Measurements from ENCODE around the gene LRP1.

Gene LRP1

GRCh38 chr12:57227315-57228115 lies 99.2 kb downstream of the LRP1 start:
- DNase-seq, result peak in 1 of 3 experiments; percentile 72

GRCh38 chr12:57229046-57229633 lies 100.9 kb downstream of the LRP1 start:
- DNase-seq, result no peak

- DNase-seq, result peak; percentile 95 to 99 (median 99)
Observed at GRCh38 chr12:57229634-57230380, 101.5 kb downstream of the LRP1 start, which contains the start of gene SHMT2. Gene SHMT2 (plus strand): TSS chr12:57229711. CDS start chr12:57229779, 68 bp downstream.

GRCh38 chr12:57230381-57231155 lies 102.3 kb downstream of the LRP1 start:
- no peak for DNase-seq

- DNase-seq, result no peak
Observed at GRCh38 chr12:57231276-57232021, 103.2 kb downstream of the LRP1 start.

- DNase-seq, result no peak
Observed at GRCh38 chr12:57232156-57232756, 104.0 kb downstream of the LRP1 start.

GRCh38 chr12:57233357-57234232 lies 105.3 kb downstream of the LRP1 start:
- DNase-seq, result no peak

GRCh38 chr12:57234233-57234570 lies 105.9 kb downstream of the LRP1 start:
- no peak for DNase-seq

GRCh38 chr12:57234571-57235016 lies 106.3 kb downstream of the LRP1 start:
- no peak for DNase-seq

DNA sequence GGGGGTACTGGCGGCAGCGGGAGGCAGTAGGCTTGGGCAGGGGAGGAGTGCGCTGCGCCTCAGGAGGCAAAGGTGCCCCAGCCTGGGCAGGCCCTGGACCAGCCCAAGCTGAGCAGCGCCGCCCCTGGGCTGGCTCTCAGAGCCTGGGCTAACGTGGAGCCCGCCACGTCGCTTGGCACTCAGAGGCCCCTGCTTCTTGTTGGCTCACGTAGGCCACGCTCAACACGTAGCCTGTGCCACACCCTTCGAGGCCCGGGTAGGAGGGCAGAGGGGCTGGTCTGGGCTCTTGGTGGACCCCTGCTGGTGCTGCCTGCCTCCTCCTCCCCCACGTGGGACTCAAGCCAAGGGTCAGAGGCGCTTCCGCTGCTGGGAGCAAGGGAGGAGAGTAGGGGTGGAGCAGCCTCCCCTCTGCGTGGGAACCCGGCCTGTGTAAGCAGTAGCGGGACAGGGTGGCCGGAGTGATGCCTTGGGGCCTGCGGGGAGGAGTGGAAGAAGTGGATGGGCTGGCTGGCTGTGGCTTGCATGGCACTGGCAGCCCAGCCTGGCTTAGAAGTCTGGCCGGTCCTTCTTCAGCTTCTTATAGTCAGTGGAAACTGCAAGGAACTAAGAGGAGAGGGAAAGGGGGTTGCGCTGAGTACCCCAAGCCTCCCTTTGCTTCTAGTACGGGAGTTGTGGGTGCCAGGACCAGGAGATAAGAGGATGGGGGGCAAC lies 106.9 kb downstream of the LRP1 start:
- DNase-seq, result peak; percentile 11 to 43 (median 40)

DNA sequence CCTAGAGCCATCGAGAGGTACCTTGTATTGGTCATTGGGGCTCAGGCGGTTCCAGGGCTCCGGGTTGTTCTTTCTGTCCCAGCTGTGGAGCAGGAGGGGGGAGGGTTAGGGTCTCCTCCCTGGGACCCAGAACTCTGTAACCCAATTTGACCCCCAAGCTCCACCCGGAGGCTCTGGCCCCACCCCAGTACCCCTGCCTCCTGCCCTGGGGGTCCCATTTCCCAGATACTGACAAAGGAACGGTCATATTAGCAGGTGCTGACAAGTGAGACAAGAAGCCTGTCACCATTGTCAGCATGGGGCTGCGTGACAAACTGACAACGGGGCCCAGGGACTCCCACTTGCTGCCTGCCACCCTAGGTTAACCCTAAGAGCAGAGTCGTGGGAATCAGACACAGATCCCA lies 107.4 kb downstream of the LRP1 start:
- DNase-seq, result no peak

GRCh38 chr12:57236201-57236924 lies 108.1 kb downstream of the LRP1 start:
- no peak for DNase-seq

DNA sequence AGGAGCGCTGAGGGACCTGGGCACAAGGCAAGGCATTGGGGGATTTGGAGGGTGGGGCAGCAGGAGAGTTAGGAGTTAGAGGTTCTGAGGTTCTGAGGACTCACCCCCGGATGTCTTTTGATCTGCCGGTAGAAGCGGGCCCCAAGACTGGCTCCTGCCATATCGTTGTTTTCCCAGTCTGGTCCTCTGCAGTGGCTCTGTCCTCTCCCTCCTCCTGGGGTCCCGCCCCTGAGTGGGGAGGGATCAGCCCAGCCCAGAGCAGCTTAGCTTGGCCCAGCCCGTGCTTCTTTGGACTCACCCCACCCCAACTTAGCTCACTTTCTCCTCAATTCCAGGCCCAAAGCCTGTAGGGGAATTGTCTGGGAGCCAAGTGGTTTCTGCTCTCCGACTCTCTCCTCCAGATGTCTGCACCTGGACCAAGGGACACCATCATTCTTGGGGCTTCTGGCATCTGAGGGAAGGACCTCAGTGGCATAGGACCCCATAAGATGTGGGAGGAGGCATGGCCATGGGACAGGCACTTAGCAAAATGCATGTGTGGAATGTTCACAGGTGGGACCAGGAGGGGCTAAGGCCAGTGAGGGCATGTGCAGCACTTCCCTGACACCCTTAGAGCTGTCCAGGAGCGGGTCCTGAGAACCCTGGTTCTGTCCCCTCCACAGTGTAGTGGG lies 108.8 kb downstream of the LRP1 start:
- DNase-seq, result no peak

DNA sequence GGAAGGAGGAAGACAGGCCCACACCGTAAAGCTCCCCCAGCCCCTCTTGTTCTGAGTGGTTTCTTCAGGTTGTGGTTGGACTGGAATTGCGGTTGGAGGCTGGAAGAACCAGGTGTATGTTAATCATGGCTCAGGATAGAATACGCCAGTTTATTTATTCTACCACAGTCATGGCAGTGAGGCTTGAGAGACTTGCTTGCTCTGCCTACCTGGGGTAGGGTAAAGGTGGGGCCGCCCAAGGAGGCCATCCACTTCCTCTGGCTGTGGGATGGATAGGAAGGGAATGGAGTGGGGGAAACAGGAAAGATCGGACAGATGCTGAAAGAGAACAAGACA lies 109.3 kb downstream of the LRP1 start:
- peak; percentile 43 to 83 (median 61) for DNase-seq

- DNase-seq, result peak; percentile 61 to 76 (median 68)
Observed at GRCh38 chr12:57237932-57238853, 109.9 kb downstream of the LRP1 start.

- peak; percentile 86 to 96 (median 93) for DNase-seq
Observed at GRCh38 chr12:57238854-57239554, 110.7 kb downstream of the LRP1 start.

- peak; percentile 60 to 83 (median 82) for DNase-seq
Observed at GRCh38 chr12:57239587-57240065, 111.3 kb downstream of the LRP1 start.

Measured in NCI-H1417 (cell line).